HG02943 (cell line): Measurements from ENCODE around the gene ZFPM1.
"Not testable (repeated sequence)": the region's sequence is repeated elsewhere in the genome, so short reads cannot be mapped to it uniquely, and the experiment has no call there.

Source experiments
- ATAC-seq: cut with Tn5 transposase; IDR thresholded peaks from one replicate; pipeline ENCODE4 v1.9.1; 2021; ENCODE audit warnings: mild to moderate bottlenecking, low read depth, moderate library complexity; ENCODE audit not compliant: unreplicated experiment

ZFPM1 gene

GRCh38 chr16:88453217-88453531 is at the start of gene ZFPM1:
Gene ZFPM1, plus strand, starts transcription at chr16:88453280. Its CDS starts 359 bp downstream, at chr16:88453639.
- no peak for ATAC-seq

- ATAC-seq: no peak
Observed at GRCh38 chr16:88403794-88404581, 49.1 kb upstream of the ZFPM1 start.

- no peak for ATAC-seq
Observed at GRCh38 chr16:88404769-88405168, 48.3 kb upstream of the ZFPM1 start.

- ATAC-seq: no peak
Observed at GRCh38 chr16:88405216-88406060, 47.6 kb upstream of the ZFPM1 start.

- ATAC-seq: no peak
Observed at GRCh38 chr16:88406096-88407041, 46.7 kb upstream of the ZFPM1 start.

- no peak for ATAC-seq
Observed at GRCh38 chr16:88407042-88407420, 46.0 kb upstream of the ZFPM1 start.

- ATAC-seq: no peak
Observed at GRCh38 chr16:88407807-88408206, 45.3 kb upstream of the ZFPM1 start.

GRCh38 chr16:88408561-88409142 is 44.4 kb upstream of the ZFPM1 start:
- no peak for ATAC-seq

GRCh38 chr16:88409296-88410065 is 43.6 kb upstream of the ZFPM1 start:
- ATAC-seq: no peak

- ATAC-seq: not testable (repeated sequence)
Observed at GRCh38 chr16:88410297-88410968, 42.6 kb upstream of the ZFPM1 start.

- no peak for ATAC-seq
Observed at GRCh38 chr16:88411951-88412576, 41.0 kb upstream of the ZFPM1 start.

- no peak for ATAC-seq
Observed at GRCh38 chr16:88412766-88413165, 40.3 kb upstream of the ZFPM1 start.

- ATAC-seq: no peak
Observed at GRCh38 chr16:88413231-88413630, 39.8 kb upstream of the ZFPM1 start.

- no peak for ATAC-seq
Observed at GRCh38 chr16:88413631-88414030, 39.4 kb upstream of the ZFPM1 start.

GRCh38 chr16:88414521-88415380 is 38.3 kb upstream of the ZFPM1 start:
- ATAC-seq: no peak

GRCh38 chr16:88415381-88415705 is 37.7 kb upstream of the ZFPM1 start:
- no peak for ATAC-seq

GRCh38 chr16:88415713-88416323 is 37.3 kb upstream of the ZFPM1 start:
- ATAC-seq: no peak
